SK-N-DZ (cell line): ENCODE results near the gene IL11.
A peak's percentile ranks its signal among the peaks of the same experiment; 100 is the strongest.
"Not testable (repeated sequence)": the region's sequence is repeated elsewhere in the genome, so short reads cannot be mapped to it uniquely, and the experiment has no call there.

Source experiments
- DNase-seq: peaks from one replicate; pipeline ENCODE4 v3.0.0-alpha.2; 2015; ENCODE audit warnings: low spot score

IL11 gene

DNA sequence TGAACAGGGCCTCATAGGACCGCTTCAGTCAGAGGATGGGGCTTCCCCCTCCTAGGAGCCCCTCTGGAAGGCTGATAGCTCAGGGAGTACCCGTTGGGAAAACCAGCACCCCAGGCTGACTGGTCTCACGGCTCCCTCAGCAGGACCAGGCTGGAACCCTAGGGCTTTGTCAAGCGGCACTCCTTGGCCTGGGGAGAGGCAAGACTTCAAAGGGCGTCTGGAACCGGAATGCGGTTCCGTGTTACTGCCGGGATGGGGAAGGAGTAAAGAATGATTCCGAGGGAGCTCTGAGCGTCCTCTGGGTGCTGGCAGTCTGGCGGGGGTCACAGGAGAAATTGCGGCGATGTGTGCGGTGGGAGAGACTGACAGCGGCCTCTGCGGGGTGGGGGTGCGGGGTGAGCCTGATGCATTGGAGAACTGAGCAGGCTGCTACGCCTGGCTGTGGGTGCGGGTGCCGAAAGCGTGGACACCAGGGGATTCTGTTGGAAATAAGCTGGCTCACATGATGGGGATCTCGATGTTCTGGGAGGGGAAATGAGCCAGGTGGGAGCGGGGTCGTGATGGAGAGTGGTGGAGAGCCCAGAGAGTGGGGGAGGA lies 17.6 kb downstream of the IL11 start:
- no peak for DNase-seq

DNA sequence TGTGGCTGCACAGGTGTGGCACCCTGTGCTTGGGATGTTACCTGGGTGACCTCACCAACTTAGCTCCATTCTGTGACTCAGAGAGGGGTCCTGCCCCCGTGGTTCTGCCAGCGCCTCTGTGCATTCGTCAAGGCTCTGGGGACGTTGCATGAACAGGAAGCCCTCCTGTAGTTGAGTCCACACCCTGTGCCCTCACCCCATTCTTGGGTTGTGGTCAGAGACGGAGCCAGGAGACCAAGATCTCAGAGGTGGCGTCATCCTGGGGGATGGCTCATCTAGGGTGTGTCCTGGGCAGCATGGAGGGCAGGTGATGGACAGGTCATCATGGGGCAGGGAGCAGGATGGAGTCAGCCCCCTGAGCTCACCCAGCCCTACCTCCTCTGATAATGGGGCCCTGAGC lies 18.2 kb downstream of the IL11 start:
- no peak for DNase-seq

DNA sequence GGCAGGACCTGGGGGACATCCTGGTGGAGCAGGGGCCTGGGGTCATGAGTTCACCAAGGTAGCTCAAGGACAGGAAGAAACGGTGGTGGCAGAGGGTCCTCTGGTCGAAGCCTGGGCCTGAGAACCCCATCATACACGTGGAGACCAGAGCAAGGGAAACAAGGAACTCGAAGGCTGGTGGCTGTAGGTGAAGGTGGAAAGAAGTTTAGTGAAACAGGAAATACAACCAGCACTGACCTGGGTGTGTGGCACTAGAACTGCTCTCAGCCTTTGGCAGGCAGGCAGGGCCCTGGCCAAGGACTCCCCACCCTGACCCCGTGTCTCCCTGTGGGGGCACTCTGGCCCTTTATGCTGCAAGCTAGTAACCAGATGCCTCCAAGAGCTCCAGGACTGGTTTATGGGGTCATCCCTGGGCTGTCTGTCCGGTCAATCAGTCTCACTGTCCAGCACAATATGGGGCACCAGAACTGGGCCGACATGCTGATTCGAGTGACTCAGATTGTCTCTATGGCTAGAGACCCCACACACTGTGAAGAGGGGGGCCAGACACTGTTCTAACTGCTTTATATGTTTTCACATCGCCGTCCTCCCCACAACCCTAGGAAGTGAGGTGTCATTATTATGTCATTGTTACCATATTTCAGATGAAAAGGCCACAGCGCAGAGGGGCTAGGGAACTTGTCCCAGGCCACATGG lies 19.5 kb downstream of the IL11 start:
- no peak for DNase-seq

DNA sequence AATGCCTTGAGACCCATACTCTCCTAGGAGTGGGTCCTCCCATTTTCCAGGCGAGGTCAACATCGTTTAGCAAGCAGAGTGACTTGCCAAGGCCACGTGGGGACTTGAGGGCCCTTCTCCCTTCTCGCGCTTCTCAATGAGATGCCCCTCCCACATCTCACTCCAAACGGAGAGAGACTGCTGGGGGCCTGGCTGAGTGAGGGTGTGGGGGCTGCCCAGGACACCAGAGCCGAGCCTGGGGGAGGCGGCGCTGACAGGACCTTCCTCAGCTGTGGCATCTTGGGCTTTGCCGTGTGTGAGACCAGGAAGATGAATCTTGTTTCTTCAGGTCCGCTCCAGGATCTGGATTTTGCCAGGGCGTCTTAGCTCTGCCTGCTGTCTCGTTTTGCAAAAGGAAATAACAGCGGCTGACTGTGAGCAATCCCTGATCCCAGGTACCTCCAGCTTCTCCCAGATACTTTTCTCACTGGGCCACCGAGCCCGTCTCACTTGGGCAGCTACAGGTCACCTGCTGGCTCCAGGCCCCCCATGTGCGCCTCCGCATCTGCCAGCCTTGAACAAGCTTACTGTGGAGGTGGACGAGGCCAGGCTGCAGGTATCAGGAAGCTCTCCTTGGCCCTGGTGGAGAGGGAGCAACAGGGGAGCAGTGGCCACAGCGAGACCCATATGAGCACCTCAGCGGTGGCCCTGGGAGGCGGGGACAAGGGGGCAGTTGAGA lies 21.8 kb downstream of the IL11 start:
- no peak for DNase-seq

DNA sequence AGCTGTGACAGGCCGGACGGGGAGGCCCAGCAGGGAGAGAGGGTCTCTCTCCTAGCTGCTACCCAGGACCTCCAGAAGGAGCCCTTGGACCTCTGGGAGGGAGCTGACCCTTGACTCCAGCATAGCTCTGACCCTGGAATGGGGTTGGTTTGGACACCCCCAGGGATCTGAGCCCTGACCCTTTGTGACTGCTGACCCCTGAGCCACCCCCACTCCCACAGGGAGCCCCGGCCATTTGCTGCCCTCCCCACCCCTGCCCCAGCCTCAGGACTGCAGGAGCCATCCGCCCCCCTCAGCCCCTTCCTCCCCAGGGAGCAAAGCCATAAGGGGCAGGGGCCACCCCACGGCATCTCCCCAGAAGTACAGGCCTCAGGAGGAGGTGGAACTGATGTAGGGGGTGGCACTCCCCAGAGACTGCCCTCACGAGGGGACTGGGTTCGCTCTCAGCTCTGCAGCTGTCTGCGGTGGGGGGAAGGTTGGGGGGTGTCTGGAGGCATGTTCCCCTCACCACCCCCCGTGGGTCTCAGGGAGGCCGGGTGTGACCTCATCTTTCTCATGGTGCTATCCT lies 22.7 kb downstream of the IL11 start:
- DNase-seq, result no peak

DNA sequence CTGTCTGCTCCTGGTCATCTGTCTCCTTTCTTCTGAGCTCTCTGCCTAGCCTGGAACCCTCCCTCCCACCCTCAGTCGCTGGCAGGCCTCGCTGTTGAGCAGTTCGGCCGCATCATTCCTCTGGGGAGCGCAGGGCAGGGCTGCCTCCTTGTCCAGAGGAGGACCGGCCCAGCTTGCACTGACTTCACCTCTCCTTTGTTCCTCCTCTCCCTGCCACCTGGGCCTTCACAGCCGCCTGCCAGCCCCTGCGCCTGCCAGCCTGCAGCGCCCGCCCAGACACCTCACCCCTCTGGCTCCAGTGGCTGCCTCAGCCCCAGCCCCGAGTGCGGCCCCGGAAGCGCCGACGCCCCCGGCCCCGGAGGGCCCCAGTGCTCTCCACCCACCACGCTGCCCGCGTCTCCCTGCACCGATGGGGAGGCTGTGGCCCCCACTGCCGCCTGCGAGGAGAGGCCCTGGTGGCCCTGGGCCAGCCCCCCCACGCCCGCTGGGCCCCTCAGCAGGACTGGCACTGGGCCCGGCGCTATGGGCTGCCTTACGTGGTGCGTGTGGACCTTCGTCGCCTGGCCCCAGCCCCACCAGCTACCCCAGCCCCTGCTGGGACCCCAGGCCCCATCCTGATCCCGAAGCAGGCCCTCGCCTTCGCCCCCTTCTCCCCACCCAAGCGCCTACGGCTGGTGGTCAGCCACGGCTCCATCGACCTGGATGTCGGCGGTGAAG lies 23.4 kb downstream of the IL11 start:
- DNase-seq, result no peak

DNA sequence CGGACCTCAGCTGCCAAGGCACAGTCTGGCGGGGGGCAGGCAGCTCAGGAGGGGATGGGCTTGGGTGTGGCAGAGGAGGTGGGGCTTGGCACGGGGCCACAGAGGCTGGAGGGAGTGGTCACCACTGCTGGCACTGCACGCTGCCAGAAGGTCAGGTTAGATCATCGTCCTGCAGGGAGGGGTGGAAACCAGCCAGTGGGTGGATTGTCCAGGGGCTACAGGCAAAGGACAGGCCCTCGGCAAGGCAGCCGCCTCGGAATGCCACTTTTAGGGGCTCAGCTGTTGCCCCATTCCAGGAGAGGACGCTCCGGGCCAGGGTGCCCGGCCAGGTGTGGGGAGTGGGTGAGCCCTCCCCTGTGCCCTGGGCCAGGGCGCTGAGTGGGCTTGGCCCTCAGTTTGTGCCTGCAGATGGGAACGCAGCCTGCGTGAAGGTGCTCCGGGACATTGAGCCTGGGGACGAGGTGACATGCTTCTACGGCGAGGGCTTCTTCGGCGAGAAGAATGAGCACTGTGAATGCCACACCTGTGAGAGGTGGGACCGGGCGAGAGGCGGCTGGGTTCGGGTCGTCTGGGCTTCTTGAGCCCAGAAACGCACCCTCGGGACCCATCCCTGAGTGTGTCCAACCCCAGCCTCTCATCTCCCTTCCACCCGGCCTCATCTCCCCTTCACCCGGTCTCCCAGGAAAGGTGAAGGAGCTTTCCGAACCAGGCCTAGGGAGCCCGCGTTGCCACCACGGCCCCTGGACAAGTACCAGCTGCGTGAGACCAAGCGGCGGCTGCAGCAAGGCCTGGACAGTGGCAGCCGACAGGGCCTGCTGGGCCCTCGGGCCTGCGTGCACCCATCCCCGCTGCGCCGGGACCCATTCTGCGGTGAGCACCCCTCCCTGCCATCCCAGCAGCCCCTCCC lies 24.2 kb downstream of the IL11 start:
- no peak for DNase-seq

DNA sequence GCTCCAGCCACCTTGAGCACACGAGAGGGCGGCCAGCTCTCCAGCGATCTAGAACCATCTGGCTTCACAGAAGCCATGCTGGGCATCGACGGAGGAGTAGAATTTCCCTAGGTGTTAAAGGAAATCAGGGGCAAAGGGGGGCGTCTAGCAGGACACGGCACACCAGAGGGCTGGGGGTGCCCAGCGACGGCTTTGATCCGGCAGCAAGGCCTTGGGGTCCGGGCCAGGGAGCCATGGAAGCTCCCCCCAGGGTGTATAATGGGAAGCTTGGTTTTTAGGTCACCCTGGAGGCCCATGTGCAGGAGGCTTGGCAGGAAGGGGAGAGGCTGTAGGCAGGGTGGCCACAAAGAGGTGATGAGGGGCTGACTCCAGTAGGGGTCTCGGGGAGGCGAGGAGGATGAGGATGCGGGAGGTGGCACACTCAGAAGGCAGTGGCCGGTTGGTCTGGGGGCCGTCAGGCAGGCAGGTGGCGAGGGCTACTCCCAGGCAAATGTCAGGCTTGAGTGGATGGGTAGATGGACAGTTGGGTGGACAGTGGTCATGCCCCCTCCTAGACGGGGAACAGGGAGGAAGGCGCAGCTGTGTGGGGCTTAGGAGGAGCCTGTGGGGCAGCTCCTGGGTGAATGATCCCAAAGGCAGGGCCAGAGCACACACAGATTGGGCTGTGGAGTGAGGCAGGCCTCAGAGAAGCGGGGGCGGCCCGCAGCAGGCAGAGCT lies 25.0 kb downstream of the IL11 start:
- no peak for DNase-seq

DNA sequence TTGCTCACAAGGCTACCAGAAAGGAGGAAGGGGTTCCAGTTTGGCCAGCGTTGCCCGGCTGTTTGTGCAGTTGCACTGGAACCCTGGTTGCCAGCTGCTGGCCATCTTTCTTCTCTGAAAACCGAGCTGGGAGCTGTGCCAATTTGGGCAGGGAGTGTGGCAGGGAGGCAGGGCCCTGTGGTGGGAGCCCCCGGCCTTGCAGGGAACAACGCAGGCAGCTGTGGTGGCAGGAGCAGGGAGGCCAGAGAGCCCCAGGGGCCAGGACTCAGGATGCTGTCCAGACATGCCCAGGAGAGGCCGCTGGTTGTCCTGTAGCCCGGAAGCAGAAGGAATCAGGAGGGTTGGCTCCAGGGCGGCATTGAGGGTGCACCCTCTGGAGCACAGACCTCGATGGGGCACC lies 25.8 kb downstream of the IL11 start:
- DNase-seq, result no peak

DNA sequence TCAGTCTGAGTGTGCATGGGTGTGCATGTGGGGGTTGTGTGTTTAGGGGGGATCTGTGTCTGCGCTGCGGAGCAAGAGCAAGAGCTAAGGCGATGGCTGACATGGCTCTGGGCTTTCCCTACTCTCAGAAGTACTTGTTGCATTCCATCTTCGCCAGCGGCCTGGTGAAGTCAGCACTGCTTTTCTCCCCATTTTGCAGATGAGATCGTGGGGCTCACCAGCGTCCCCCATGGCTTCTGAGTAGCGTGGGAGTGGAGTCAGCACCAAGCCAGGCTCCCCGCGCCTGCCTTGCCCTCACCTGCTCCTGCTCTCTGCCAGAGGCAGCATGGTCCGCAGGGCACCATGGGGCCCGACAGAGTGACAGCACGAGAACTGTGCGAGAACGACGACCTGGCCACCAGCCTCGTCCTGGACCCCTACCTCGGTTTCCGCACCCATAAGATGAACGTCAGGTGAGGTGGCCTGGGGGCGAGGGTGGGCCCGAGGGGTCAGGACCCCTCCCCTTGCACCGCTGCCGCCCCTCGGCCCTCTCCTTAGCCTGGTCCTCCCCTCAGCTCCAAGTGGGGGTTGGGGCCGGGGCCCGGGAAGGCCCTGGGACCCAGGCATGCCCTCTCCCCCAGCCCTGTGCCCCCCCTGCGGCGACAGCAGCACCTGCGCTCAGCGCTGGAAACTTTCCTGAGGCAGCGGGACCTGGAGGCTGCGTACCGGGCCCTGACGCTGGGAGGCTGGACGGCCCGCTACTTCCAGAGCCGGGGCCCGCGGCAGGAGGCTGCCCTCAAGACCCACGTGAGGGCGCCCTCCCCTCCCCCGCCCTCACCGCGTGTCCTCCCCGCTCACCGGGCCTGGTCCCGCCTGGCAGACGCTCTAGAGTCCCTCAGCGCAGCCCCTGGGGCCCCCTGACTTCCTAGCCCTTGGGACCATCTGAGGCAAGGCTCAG lies 28.4 kb downstream of the IL11 start:
- no peak for DNase-seq

DNA sequence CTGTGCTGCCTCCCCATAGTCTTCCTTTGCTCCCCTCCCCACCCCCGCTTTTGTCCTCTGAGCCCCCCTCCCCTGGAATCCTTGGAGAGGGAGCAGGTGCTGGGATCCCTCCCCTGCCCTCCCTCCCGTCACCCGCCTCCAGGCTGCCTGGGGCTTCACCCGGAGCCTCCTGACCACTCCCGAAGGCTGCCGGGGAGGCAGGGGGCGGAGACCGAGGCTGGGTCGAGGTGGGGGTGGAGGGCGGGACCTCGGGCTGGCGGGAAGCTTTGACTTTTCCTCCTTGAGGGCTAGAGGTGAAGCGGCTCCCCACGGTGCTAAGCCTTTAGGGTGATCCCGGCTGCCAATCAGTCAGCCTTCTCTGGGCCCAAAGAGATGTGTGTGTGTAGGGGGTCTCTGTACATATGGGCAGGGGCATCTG lies 29.1 kb downstream of the IL11 start:
- DNase-seq, result peak; percentile 65

DNA sequence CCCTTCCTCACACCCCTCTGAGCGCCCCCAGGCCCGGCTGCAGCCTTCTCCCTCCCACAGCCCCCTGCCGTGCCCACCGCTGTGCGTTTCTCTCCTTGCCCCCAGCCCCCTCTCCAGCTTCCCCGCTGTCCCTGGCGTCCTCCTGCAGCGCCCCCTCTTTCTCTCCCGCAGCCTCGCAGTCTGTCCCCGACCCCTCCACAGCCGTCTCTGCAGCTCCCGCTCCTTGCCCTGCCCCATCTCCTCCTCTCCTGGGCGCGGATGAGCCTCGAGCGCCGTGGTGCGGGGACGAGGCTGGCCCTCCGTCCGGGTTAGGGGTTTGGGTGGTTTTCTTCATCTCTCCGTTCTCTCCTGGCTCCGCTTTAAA lies 29.5 kb downstream of the IL11 start:
- no peak for DNase-seq

DNA sequence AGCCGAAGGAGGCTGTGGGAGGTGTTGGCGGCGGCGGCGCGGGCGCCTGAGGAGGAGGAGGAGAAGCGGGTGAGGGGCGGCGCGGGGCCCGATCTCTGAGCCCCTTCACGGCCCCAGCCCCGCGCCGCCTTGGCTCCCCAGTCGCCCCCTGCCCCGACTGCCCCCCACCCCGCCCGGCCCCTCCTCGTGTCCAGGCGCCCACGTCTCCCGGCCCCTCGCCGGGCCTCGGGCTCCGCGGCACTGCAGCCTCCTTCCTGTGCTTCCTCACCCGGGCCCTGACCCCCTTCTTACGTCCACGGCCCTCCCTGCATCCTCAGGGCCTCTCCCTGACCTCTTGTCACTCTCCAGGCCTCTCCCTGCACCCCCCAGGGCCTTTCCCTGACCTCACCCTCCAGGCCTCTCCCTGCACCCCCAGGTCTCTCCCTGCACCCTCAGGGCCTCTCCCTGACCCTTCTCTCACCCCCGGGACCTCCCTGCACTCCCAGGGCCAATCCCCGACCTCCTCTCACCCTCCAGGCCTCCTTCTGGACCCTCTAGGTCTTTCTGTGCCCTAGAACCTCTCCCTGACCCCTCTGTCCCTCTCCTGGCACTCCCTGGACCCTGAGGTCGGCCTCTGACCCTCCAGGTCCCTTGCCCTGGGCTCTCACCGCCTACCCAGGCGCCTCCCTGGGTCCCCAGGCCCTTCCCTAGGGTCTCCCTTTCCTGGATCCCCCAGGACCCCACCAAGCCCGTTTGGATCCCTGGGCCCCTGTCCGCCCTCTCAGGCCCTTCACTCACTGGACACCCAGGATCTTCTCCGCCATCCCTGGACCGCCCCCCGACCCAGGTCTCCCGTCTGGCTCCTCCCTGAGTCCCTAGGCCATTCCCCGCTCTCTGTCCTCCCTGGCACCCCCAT lies 30.1 kb downstream of the IL11 start:
- DNase-seq, result no peak

DNA sequence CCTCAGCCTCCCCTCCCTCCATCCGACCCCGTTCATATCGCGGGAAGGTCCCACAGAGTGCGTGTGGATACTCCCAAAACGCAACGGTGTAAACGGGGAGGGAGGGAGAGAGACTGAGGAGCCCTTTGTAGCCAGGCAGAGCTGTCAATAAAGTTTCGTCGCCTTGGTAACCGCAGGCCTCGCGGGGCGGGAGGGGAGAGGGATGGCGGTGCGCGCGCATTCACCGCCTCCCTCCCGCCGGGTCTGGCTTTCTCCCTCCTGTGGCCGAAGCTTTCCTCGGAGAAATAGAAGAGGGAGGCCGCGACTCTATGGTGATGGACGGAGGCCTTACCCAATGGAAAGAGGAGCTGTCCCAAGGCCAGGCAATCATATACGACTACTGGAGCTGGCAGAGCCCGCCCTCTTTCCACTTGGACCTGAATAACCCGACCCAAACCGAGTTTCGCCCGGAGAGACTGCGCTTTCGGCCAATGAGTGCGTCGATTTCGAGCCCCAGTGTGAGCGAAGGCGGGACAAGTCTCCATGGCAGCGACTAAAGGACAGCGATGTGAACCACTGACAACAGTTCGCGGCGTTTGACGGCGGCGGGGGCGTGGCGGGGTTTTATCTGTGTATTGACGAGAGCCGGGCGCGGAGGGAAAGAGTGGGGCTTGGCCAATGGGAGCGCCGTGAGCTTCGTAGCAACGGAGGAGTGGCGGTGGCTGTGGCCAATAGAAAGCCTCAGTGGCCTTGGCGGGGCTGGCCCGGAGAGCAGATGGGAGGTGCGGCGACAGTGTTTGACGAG lies 31.0 kb downstream of the IL11 start, which contains the start of gene KMT5C:
TSS of gene KMT5C (plus strand) at position 772 of the 784 bp plus-strand sequence. CDS start 2,061 bp downstream, outside the sequence.
- DNase-seq, result peak; percentile 99

DNA sequence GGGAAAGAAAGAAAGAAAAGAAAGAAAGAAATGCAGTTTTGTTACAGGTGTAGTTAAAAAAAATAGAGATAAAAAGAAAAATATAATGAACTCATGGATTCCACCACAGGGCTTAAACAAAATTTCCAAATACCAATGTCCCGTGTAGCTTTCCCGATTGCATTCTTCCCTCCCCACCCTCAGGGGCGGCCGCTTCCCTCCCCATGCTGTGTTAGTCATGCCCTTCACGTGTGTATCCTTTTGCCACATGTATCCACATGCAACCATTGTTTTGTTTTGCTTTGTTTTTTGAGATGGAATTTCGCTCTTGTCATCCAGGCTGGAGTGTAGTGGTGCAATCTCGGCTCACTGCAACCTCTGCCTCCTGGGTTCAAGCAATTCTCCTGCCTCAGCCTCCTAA lies 34.2 kb downstream of the IL11 start:
- no peak for DNase-seq

DNA sequence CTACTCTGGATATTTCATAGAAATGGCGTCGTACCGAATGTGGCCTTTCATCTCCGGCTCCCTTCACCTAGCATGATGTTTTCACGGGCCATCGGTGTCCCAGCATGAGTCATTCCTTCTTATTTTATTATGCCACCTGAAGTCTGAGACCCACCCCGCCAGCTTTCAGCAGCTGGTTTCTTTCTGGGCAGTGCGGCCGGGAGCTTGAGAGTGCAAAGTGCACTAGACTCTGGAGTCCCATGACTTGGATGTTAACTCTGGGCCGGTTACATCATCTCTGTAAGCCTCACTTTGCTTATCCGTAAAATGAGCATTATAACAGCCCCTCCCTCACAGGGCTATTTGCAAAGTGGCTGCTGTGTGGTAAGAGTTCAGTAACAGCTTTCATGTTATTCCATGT lies 36.4 kb downstream of the IL11 start:
- no peak for DNase-seq

DNA sequence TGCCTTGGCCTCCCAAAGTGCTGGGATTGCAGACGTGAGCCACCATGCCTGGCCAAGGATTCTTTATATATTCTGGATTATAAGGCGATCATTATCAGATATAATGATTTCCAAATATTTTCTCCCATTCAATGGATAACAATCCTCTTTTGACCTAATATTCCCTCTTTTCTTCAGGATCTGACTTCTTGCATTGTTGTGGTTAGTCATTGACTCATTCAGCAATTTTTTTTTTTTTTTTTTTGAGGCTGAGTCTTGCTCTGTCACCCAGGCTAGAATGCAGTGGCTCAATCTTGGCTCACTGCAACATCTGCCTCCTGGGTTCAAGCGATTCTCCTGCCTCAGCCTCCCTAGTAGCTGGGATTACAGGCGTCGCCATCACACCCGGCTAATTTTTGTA lies 40.5 kb downstream of the IL11 start:
- not testable (repeated sequence) for DNase-seq
